GM12878 (cell line): ENCODE measurements around the gene LIPE.

Source experiments
- CTCF ChIP-seq, 3 experiments: IDR thresholded peaks in 2 of 3; conservative IDR thresholded peaks in 1 of 3; 2 replicates each; pipeline ENCODE4 v1.5.1; 2011; ENCODE audit warnings: low read depth in 3 of 3, low read length in 3 of 3, mild to moderate bottlenecking in 3 of 3, control low read depth in 2 of 3, moderate library complexity in 2 of 3, inconsistent platforms in 1 of 3, mixed read lengths in 1 of 3; ENCODE audit not compliant: control insufficient read depth in 2 of 3, insufficient read depth in 1 of 3; ENCODE audit errors: extremely low read depth in 1 of 3
- EP300 ChIP-seq, 2 experiments: fragments of 150-350 bp in 1 of 2; IDR thresholded peaks; 2 replicates each; pipeline ENCODE4 v1.6.1; 2011 to 2012; ENCODE audit warnings: low read depth in 2 of 2, low read length in 2 of 2, borderline replicate concordance in 1 of 2, improper control_type of control experiment in 1 of 2, inconsistent platforms in 1 of 2; ENCODE audit not compliant: control insufficient read depth in 1 of 2
- ESRRA ChIP-seq: IDR thresholded peaks from 2 replicates; pipeline ENCODE4 v1.6.1; 2012; ENCODE audit warnings: mild to moderate bottlenecking, low read length, improper control_type of control experiment
- NFYB ChIP-seq: IDR thresholded peaks from 2 replicates; pipeline ENCODE4 v1.6.1; 2011; ENCODE audit warnings: low read depth, mild to moderate bottlenecking, low read length, improper control_type of control experiment, moderate library complexity; ENCODE audit not compliant: insufficient read depth
- POLR2A ChIP-seq: IDR thresholded peaks from 2 replicates; pipeline ENCODE4 v1.6.1; 2011; ENCODE audit warnings: low read depth, mild to moderate bottlenecking, low read length
- RELB ChIP-seq: fragments of 450-650 bp; IDR thresholded peaks from 2 replicates; pipeline ENCODE4 v1.6.1; 2017; ENCODE audit warnings: low read depth, mild to moderate bottlenecking, moderate library complexity
- SP1 ChIP-seq: IDR thresholded peaks from one replicate; pipeline ENCODE4 v1.6.1; 2011; ENCODE audit warnings: low read depth, low read length
- TARDBP ChIP-seq: IDR thresholded peaks from 2 replicates; pipeline ENCODE4 v1.6.1; 2016; ENCODE audit warnings: borderline replicate concordance
- USF2 ChIP-seq: IDR thresholded peaks from 2 replicates; pipeline ENCODE4 v1.6.1; 2011; ENCODE audit warnings: low read depth, low read length, improper control_type of control experiment, borderline replicate concordance
- ZBTB33 ChIP-seq: fragments of 450-650 bp; IDR thresholded peaks from 2 replicates; pipeline ENCODE4 v1.6.1; 2017; ENCODE audit warnings: mild to moderate bottlenecking

GRCh38 chr19:42475366-42475765, 48.2 kb upstream of the LIPE start:
- TF ChIP-seq RELB (no peak), CTCF (IDR thresholded peaks at IDR 0.05 in 2 of 3, conservative IDR thresholded peaks at IDR 0.05 in 1 of 3; ENCODE audit: control insufficient read depth in 2 of 3, extremely low read depth in 1 of 3, insufficient read depth in 1 of 3, low read depth in 3 of 3, low read length in 3 of 3) (no peak), NFYB (no peak), ESRRA (no peak), ZBTB33 (no peak), TARDBP (no peak), USF2 (no peak), POLR2A (no peak), EP300 (IDR thresholded peaks at IDR 0.05; ENCODE audit: borderline replicate concordance in 1 of 2, control insufficient read depth in 1 of 2, low read depth in 2 of 2, low read length in 2 of 2) (no peak), SP1 (no peak)
